Measurements from ENCODE around the gene TGFA.

GRCh38 chr2:70528929-70529328, 24.7 kb downstream of the TGFA start:
- TF ChIP-seq CTCF (IDR thresholded peaks at IDR 0.05) = no peak
- no peak for TF ChIP-seq POLR2A (IDR thresholded peaks at IDR 0.05)
- TF ChIP-seq EP300 (IDR thresholded peaks at IDR 0.05; ENCODE audit: low read depth) = no peak

Data from transverse colon (tissue), 3 donors.